ENCODE results near the gene NAA11. TPM values are rescaled to one million over a fixed set of nuclear protein-coding genes. Genes with fewer than 3 reads are reported as not detected.
"Not testable (repeated sequence)": the region's sequence is repeated elsewhere in the genome, so short reads cannot be mapped to it uniquely, and the experiment has no call there.

NAA11 gene
- total and polyA plus RNA-seq, 4 donors = not detected

- Histone ChIP-seq H3K27ac (ENCODE audit: low read depth in 1 of 2, low read length in 1 of 2) (no peak overlapping the region), H3K4me3 (no peak overlapping the region), H3K9me3 (ENCODE audit: control insufficient read depth in 4 of 4, insufficient read depth in 3 of 4, low read length in 3 of 4) (no peaks in the 10 kb centered on the region), H3K27me3 (ENCODE audit: control insufficient read depth in 3 of 3, insufficient read depth in 3 of 3, low read length in 2 of 3) (no peaks in the 10 kb centered on the region), H3K36me3 (ENCODE audit: control insufficient read depth in 4 of 4, insufficient read depth in 4 of 4, low read length in 4 of 4) (no peaks in the 10 kb centered on the region), H3K9ac (ENCODE audit: insufficient read depth in 1 of 2, low read length in 2 of 2) (no peak overlapping the region), H3K4me1 (ENCODE audit: control insufficient read depth in 5 of 5, insufficient read depth in 5 of 5, low read length in 5 of 5) (peaks cover 0 to 3% (median 0%) of the 10 kb centered on the region in 5 donors)
- DNase-seq = no peak
- no peak for TF ChIP-seq CTCF (IDR thresholded peaks at IDR 0.05; ENCODE audit: control extremely low read depth, extremely low read depth)
- ATAC-seq (ENCODE audit: insufficient read depth, low FRiP score) = no peak
- WGBS, 2 donors = 47 to 75% methylated on average over 1 of the region's 1 CpG
Measured at GRCh38 chr4:79281566-79282359, 44.1 kb downstream of the NAA11 start.

- H3K9ac ChIP-seq (ENCODE audit: insufficient read depth in 1 of 2, low read length in 2 of 2); H3K36me3 ChIP-seq (ENCODE audit: control insufficient read depth in 4 of 4, insufficient read depth in 4 of 4, low read length in 4 of 4); H3K9me3 ChIP-seq (ENCODE audit: control insufficient read depth in 4 of 4, insufficient read depth in 3 of 4, low read length in 3 of 4); ATAC-seq (ENCODE audit: insufficient read depth, low FRiP score); DNase-seq; H3K4me3 ChIP-seq; H3K27ac ChIP-seq (ENCODE audit: low read depth in 1 of 2, low read length in 1 of 2); H3K27me3 ChIP-seq (ENCODE audit: control insufficient read depth in 3 of 3, insufficient read depth in 3 of 3, low read length in 2 of 3): not testable (repeated sequence)
- WGBS, 2 donors = 91 to 93% methylated on average over 7 of the region's 7 CpGs
- peaks cover 0 to 15% (median 6%) of the 10 kb centered on the region in 5 donors for H3K4me1 ChIP-seq (ENCODE audit: control insufficient read depth in 5 of 5, insufficient read depth in 5 of 5, low read length in 5 of 5)
Measured at GRCh38 chr4:79277467-79277866, 48.4 kb downstream of the NAA11 start.

GRCh38 chr4:79273915-79274314 is 51.9 kb downstream of the NAA11 start:
- Histone ChIP-seq H3K9ac (ENCODE audit: insufficient read depth in 1 of 2, low read length in 2 of 2) (no peak overlapping the region), H3K9me3 (ENCODE audit: control insufficient read depth in 4 of 4, insufficient read depth in 3 of 4, low read length in 3 of 4) (no peaks in the 10 kb centered on the region), H3K27me3 (ENCODE audit: control insufficient read depth in 3 of 3, insufficient read depth in 3 of 3, low read length in 2 of 3) (no peaks in the 10 kb centered on the region), H3K27ac (ENCODE audit: low read depth in 1 of 2, low read length in 1 of 2) (no peak overlapping the region), H3K4me3 (no peak overlapping the region), H3K36me3 (ENCODE audit: control insufficient read depth in 4 of 4, insufficient read depth in 4 of 4, low read length in 4 of 4) (no peaks in the 10 kb centered on the region), H3K4me1 (ENCODE audit: control insufficient read depth in 5 of 5, insufficient read depth in 5 of 5, low read length in 5 of 5) (peaks cover 0 to 15% (median 6%) of the 10 kb centered on the region in 5 donors)
- WGBS, 2 donors = 60 to 74% methylated on average over 1 of the region's 1 CpG
- TF ChIP-seq CTCF (IDR thresholded peaks at IDR 0.05; ENCODE audit: control extremely low read depth, extremely low read depth) = no peak
- DNase-seq = peak; percentile 82 to 96 (median 95)
- no peak for ATAC-seq (ENCODE audit: insufficient read depth, low FRiP score)

GRCh38 chr4:79272761-79273160 is 53.1 kb downstream of the NAA11 start:
- DNase-seq = no peak
- no peak for TF ChIP-seq CTCF (IDR thresholded peaks at IDR 0.05; ENCODE audit: control extremely low read depth, extremely low read depth)

More at GRCh38 chr4:79272761-79273160, 53.1 kb downstream of the NAA11 start:
- no peaks in the 10 kb centered on the region for H3K27me3 ChIP-seq (ENCODE audit: control insufficient read depth in 3 of 3, insufficient read depth in 3 of 3, low read length in 2 of 3)
- 84 to 90% methylated on average over 4 of the region's 4 CpGs for WGBS, 2 donors
- H3K36me3 ChIP-seq (ENCODE audit: control insufficient read depth in 4 of 4, insufficient read depth in 4 of 4, low read length in 4 of 4) = no peaks in the 10 kb centered on the region
- H3K4me3 ChIP-seq = no peak overlapping the region
- no peaks in the 10 kb centered on the region for H3K9me3 ChIP-seq (ENCODE audit: control insufficient read depth in 4 of 4, insufficient read depth in 3 of 4, low read length in 3 of 4)
- H3K27ac ChIP-seq (ENCODE audit: low read depth in 1 of 2, low read length in 1 of 2) = no peak overlapping the region
- H3K9ac ChIP-seq (ENCODE audit: insufficient read depth in 1 of 2, low read length in 2 of 2) = no peak overlapping the region
- no peak for ATAC-seq (ENCODE audit: insufficient read depth, low FRiP score)
- H3K4me1 ChIP-seq (ENCODE audit: control insufficient read depth in 5 of 5, insufficient read depth in 5 of 5, low read length in 5 of 5) = peaks cover 0 to 15% (median 6%) of the 10 kb centered on the region in 5 donors

Measured in lung (tissue), 12 donors.